ENCODE measurements around the gene SBNO1. TPM values are rescaled to one million over a fixed set of nuclear protein-coding genes. Genes with fewer than 3 reads are reported as not detected.

The SBNO1 gene
- total and polyA plus RNA-seq, 2 donors (not counting 1 experiment from before 2014, with no cell fraction given), result 5.9 to 47.5 TPM

DNA sequence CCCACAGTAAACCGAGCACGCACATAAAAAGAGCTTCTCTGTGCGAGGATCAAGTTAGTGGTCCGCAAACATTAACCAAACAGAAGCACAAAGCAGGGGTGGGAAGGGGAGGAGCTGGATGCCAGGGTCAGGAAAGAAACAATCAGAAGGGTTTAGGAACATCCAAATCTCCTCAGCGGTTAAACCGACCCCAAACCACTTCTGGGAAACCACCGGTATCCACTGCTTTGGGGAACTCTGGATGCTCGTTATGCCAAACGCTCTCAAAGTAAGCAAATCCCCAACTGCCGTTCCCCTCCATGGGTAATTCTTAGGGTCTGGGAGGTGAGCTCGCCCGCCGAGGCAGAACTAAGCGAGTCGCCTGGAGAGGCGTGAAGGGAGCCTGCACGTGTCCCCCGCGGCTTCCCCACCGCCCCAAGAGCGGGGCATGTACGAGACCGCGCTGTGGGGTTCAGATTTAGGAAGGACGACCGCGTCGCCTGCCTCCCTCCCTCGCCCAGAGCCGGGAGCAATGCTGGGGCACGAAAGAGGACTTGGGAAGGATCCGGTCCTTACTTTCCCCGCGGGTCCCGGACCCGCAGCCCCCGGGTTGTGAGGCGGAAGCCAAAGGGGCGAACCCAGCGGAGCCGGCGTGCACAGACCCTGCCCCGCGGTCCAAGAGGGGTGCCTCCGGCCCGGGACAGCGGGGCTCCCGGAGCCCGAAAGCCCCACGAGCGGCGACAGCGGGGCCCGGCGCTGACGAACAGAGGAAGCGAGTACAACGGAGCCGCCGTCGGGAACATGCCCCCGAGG is 711 bp downstream of the SBNO1 start:
- ChIA-PET POLR2A (interaction anchor here (0.9 to 2.6 kb wide), 5 partner anchors 20 to 238 kb away, joined by 4 to 16 read pairs (median 13); partner anchors contain the start of genes DDX55 and KMT5A), CTCF (interaction anchor here (0.9 to 1.5 kb wide), 4 partner anchors 20 to 218 kb away, joined by 3 to 6 read pairs (median 4); partner anchors contain the start of gene KMT5A)
- no peak for ATAC-seq (ENCODE audit: low read depth)

More for the DNA sequence above, 711 bp downstream of the SBNO1 start:
- Mint-ChIP-seq H3K9me3 (ENCODE audit: insufficient read depth) (no peaks in the 10 kb centered on the region), H3K27ac (peak overlapping the region; percentile 95), H3K4me1 (peaks cover 16% of the 10 kb centered on the region), H3K27me3 (no peaks in the 10 kb centered on the region), H3K4me3 (peak overlapping the region; percentile 87)
- Histone ChIP-seq H3K4me1 (ENCODE audit: control insufficient read depth in 2 of 2, insufficient read depth in 2 of 2, low read length in 2 of 2) (peaks cover 17 to 23% of the 10 kb centered on the region in 2 donors), H3K27me3 (replicated peaks in 1 of 4; ENCODE audit: control extremely low read depth in 1 of 4, control insufficient read depth in 3 of 4, insufficient read depth in 4 of 4, low read length in 3 of 4) (no peaks in the 10 kb centered on the region), H3K4me3 (ENCODE audit: control extremely low read depth in 1 of 5, extremely low read depth in 1 of 5, insufficient read depth in 1 of 5, low read depth in 2 of 5, low read length in 4 of 5) (peak overlapping the region; percentile 64 to 83 (median 76)), H3K9ac (ENCODE audit: low read length) (peak overlapping the region; percentile 76), H4K20me1 (ENCODE audit: control insufficient read depth, insufficient read depth, low read length, poor library complexity, severe bottlenecking) (peaks cover 49% of the 10 kb centered on the region), H3K4me2 (replicated peaks; ENCODE audit: low read depth, low read length, poor library complexity, severe bottlenecking) (peak overlapping the region; percentile 86), H3K79me2 (ENCODE audit: control insufficient read depth, insufficient read depth, low read length) (peaks cover 57% of the 10 kb centered on the region), H2AFZ (ENCODE audit: insufficient read depth, low read depth, low read length, poor library complexity, severe bottlenecking) (peak overlapping the region; percentile 75), H3K9me3 (ENCODE audit: control extremely low read depth in 1 of 3, control insufficient read depth in 2 of 3, insufficient read depth in 1 of 3, low read length in 2 of 3) (no peaks in the 10 kb centered on the region), H3K27ac (ENCODE audit: low read length in 2 of 2) (peak overlapping the region; percentile 79 to 99), H3K36me3 (replicated peaks in 1 of 2; ENCODE audit: control extremely low read depth in 1 of 2, control insufficient read depth in 1 of 2, extremely low read depth in 1 of 2, insufficient read depth in 2 of 2, low read length in 1 of 2) (peaks cover 0 to 4% of the 10 kb centered on the region in 2 experiments)
- 1% methylated on average over 56 of the region's 62 CpGs for WGBS (ENCODE audit: insufficient coverage)
- no peak for DNase-seq
- TF ChIP-seq EZH2 (IDR thresholded peaks at IDR 0.05; ENCODE audit: borderline replicate concordance, insufficient read depth, low read depth, low read length, poor library complexity, severe bottlenecking), result no peak
- TF ChIP-seq, protein P1, sequence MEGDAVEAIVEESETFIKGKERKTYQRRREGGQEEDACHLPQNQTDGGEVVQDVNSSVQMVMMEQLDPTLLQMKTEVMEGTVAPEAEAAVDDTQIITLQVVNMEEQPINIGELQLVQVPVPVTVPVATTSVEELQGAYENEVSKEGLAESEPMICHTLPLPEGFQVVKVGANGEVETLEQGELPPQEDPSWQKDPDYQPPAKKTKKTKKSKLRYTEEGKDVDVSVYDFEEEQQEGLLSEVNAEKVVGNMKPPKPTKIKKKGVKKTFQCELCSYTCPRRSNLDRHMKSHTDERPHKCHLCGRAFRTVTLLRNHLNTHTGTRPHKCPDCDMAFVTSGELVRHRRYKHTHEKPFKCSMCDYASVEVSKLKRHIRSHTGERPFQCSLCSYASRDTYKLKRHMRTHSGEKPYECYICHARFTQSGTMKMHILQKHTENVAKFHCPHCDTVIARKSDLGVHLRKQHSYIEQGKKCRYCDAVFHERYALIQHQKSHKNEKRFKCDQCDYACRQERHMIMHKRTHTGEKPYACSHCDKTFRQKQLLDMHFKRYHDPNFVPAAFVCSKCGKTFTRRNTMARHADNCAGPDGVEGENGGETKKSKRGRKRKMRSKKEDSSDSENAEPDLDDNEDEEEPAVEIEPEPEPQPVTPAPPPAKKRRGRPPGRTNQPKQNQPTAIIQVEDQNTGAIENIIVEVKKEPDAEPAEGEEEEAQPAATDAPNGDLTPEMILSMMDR (IDR thresholded peaks at IDR 0.05), result no peak
- intact Hi-C loops (cut with micrococcal nuclease), result loop anchor here (2.0 kb wide), 2 partner anchors 63 to 863 kb away; partner anchors contain the start of gene ZCCHC8
